Hypothalamus (tissue), 51 donors: ENCODE results near the gene MPZL2.

Source experiments
- DNase-seq, 51 donors: peaks; one replicate each; lab custom pipeline; 2025; lab: John Stamatoyannopoulos, UW

The MPZL2 gene

GRCh38 chr11:118243993-118244762 is 19.9 kb downstream of the MPZL2 start:
- DNase-seq, result no peak

- no peak for DNase-seq
Measured at GRCh38 chr11:118243161-118243560, 20.9 kb downstream of the MPZL2 start.

GRCh38 chr11:118241764-118242098 is 22.4 kb downstream of the MPZL2 start:
- DNase-seq, result peak in 1 of 51 donors; percentile 34

GRCh38 chr11:118240999-118241763 is 22.9 kb downstream of the MPZL2 start:
- DNase-seq, result peak in 1 of 51 donors; percentile 50

- DNase-seq, result no peak
Measured at GRCh38 chr11:118239509-118240205, 24.4 kb downstream of the MPZL2 start.

- no peak for DNase-seq
Measured at GRCh38 chr11:118238929-118239328, 25.2 kb downstream of the MPZL2 start.

- no peak for DNase-seq
Measured at GRCh38 chr11:118238421-118238820, 25.7 kb downstream of the MPZL2 start.

GRCh38 chr11:118236170-118236569 is 27.9 kb downstream of the MPZL2 start:
- DNase-seq, result no peak

GRCh38 chr11:118234833-118235232 is 29.3 kb downstream of the MPZL2 start:
- no peak for DNase-seq

GRCh38 chr11:118233850-118234249 is 30.2 kb downstream of the MPZL2 start:
- no peak for DNase-seq

- DNase-seq, result no peak
Measured at GRCh38 chr11:118233377-118233776, 30.7 kb downstream of the MPZL2 start.

GRCh38 chr11:118232659-118233058 is 31.4 kb downstream of the MPZL2 start:
- no peak for DNase-seq

- no peak for DNase-seq
Measured at GRCh38 chr11:118231461-118231860, 32.6 kb downstream of the MPZL2 start.

- DNase-seq, result no peak
Measured at GRCh38 chr11:118230088-118230487, 34.0 kb downstream of the MPZL2 start.

- DNase-seq, result no peak
Measured at GRCh38 chr11:118229274-118229847, 34.7 kb downstream of the MPZL2 start.

GRCh38 chr11:118227865-118228785 is 36.0 kb downstream of the MPZL2 start:
- DNase-seq, result no peak

GRCh38 chr11:118226781-118227180 is 37.3 kb downstream of the MPZL2 start:
- no peak for DNase-seq

GRCh38 chr11:118226296-118226695 is 37.8 kb downstream of the MPZL2 start:
- no peak for DNase-seq

- no peak for DNase-seq
Measured at GRCh38 chr11:118224511-118225188, 39.4 kb downstream of the MPZL2 start, which contains the start of gene JAML. JAML (minus strand) TSS chr11:118225011; CDS start chr11:118214866, 10,145 bp downstream.
